Measurements from ENCODE around the gene ACTMAP.

Gene ACTMAP

GRCh38 chr19:40755791-40756190 is 5.5 kb upstream of the ACTMAP start:
- TF ChIP-seq ZNF8 (CRISPR knock-in tag; IDR thresholded peaks at IDR 0.05) (no peak), POU6F1 (CRISPR knock-in tag; IDR thresholded peaks at IDR 0.05; ENCODE audit: borderline replicate concordance, low read depth) (no peak), TSHZ2 (CRISPR knock-in tag; IDR thresholded peaks at IDR 0.05) (no peak), RARB (CRISPR knock-in tag; IDR thresholded peaks at IDR 0.05) (no peak), ESRRG (CRISPR knock-in tag; IDR thresholded peaks at IDR 0.05) (no peak), ZNF565 (CRISPR knock-in tag; conservative IDR thresholded peaks at IDR 0.05; ENCODE audit: low read depth) (no peak), PATZ1 (CRISPR knock-in tag; IDR thresholded peaks at IDR 0.05; ENCODE audit: borderline replicate concordance) (no peak)
- ATAC-seq = no peak

- ATAC-seq = no peak
- no peak for TF ChIP-seq ESRRG (CRISPR knock-in tag; IDR thresholded peaks at IDR 0.05)
- no peak for TF ChIP-seq ZFP3 (CRISPR knock-in tag; IDR thresholded peaks at IDR 0.05)
- TF ChIP-seq GLIS3 (CRISPR knock-in tag; IDR thresholded peaks at IDR 0.05) = no peak
- no peak for TF ChIP-seq PPARA (CRISPR knock-in tag; IDR thresholded peaks at IDR 0.05; ENCODE audit: borderline replicate concordance)
- no peak for TF ChIP-seq TOX (CRISPR knock-in tag; IDR thresholded peaks at IDR 0.05; ENCODE audit: borderline replicate concordance)
- no peak for TF ChIP-seq ZNF565 (CRISPR knock-in tag; conservative IDR thresholded peaks at IDR 0.05; ENCODE audit: low read depth)
- no peak for TF ChIP-seq ZNF8 (CRISPR knock-in tag; IDR thresholded peaks at IDR 0.05)
- TF ChIP-seq POU6F1 (CRISPR knock-in tag; IDR thresholded peaks at IDR 0.05; ENCODE audit: borderline replicate concordance, low read depth) = no peak
- no peak for TF ChIP-seq CSDC2 (CRISPR knock-in tag; IDR thresholded peaks at IDR 0.05)
- TF ChIP-seq TCF4 (CRISPR knock-in tag; IDR thresholded peaks at IDR 0.05; ENCODE audit: borderline replicate concordance) = no peak
- TF ChIP-seq PATZ1 (CRISPR knock-in tag; IDR thresholded peaks at IDR 0.05; ENCODE audit: borderline replicate concordance) = no peak
- TF ChIP-seq BACH2 (CRISPR knock-in tag; IDR thresholded peaks at IDR 0.05; ENCODE audit: borderline replicate concordance) = no peak
- TF ChIP-seq CREB5 (CRISPR knock-in tag; IDR thresholded peaks at IDR 0.05; ENCODE audit: low read depth) = no peak
- TF ChIP-seq TSHZ2 (CRISPR knock-in tag; IDR thresholded peaks at IDR 0.05) = no peak
- TF ChIP-seq OSR1 (CRISPR knock-in tag; IDR thresholded peaks at IDR 0.05) = no peak
- TF ChIP-seq SNAI2 (CRISPR knock-in tag; IDR thresholded peaks at IDR 0.05) = no peak
Observed at GRCh38 chr19:40755248-40755624, 5.0 kb upstream of the ACTMAP start.

Measured in SK-N-SH treated with all-trans-retinoic acid at 6 μM for 48 hours (cell line).